ENCODE measurements around the gene LCE2B. TPM values are rescaled to one million over a fixed set of nuclear protein-coding genes. Genes with fewer than 3 reads are reported as not detected.

The LCE2B gene
- total RNA-seq, 4 donors from 2014 or later = not detected

- H3K27me3 ChIP-seq = peaks cover 0 to 7% (median 0%) of the 10 kb centered on the region in 4 donors
- no peaks in the 10 kb centered on the region for H3K36me3 ChIP-seq
- TF ChIP-seq CTCF (IDR thresholded peaks at IDR 0.05) (no peak), POLR2A (IDR thresholded peaks at IDR 0.05) (no peak)
- H3K4me3 ChIP-seq = no peak overlapping the region
- H3K27ac ChIP-seq = no peak overlapping the region
- H3K4me1 ChIP-seq = no peaks in the 10 kb centered on the region
- intact Hi-C loops (cut with DNase I) = no loop called here
- H3K9me3 ChIP-seq = no peaks in the 10 kb centered on the region
- 67 to 88% methylated on average over 1 of the region's 1 CpG for WGBS, 2 donors
- DNase-seq = no peak
These were observed 43.1 kb downstream of the LCE2B start for GRCh38 chr1:152728986-152729385.

GRCh38 chr1:152735648-152736047 is 49.7 kb downstream of the LCE2B start:
- Histone ChIP-seq H3K4me1 (peaks cover 0 to 4% (median 0%) of the 10 kb centered on the region in 3 donors), H3K27me3 (no peaks in the 10 kb centered on the region), H3K27ac (no peak overlapping the region), H3K9me3 (no peaks in the 10 kb centered on the region), H3K36me3 (no peaks in the 10 kb centered on the region), H3K4me3 (no peak overlapping the region)
- intact Hi-C loops (cut with DNase I) = no loop called here
- TF ChIP-seq CTCF (IDR thresholded peaks at IDR 0.05) = no peak
- TF ChIP-seq POLR2A (IDR thresholded peaks at IDR 0.05) = no peak
- no peak for DNase-seq
- WGBS, 2 donors = 36 to 56% methylated on average over 1 of the region's 1 CpG

Other genes starting within 250 kb of the LCE2B start
- 1 to 10 TPM in 1 of 4 donors, not detected in 3; 1.2 TPM for gene LCE5A, start 175.3 kb upstream of the LCE2B start, total RNA-seq
- 100 to 1,000 TPM in 3 of 4 donors, 10 to 100 TPM in 1; 87.9 to 720 (median 367) TPM for gene CRCT1, start 171.6 kb upstream of the LCE2B start, total RNA-seq
- gene LCE3E, start 119.3 kb upstream of the LCE2B start, total RNA-seq = 10 to 100 TPM in 1 of 4 donors, 1 to 10 TPM in 2, under 1 TPM in 1; 0.76 to 10.0 (median 2.4) TPM
- 10 to 100 TPM in 1 of 4 donors, not detected in 3; 19.2 TPM for gene LCE3D, start 105.6 kb upstream of the LCE2B start, total RNA-seq
- gene LCE3C, start 85.9 kb upstream of the LCE2B start, total RNA-seq = not detected
- not detected for gene LCE3B, start 72.3 kb upstream of the LCE2B start, total RNA-seq
- not detected for gene LCE3A, start 63.0 kb upstream of the LCE2B start, total RNA-seq
- gene LCE2D, start 22.7 kb upstream of the LCE2B start, total RNA-seq = not detected
- gene LCE2C, start 10.8 kb upstream of the LCE2B start, total RNA-seq = not detected
- gene LCE2A, start 12.2 kb downstream of the LCE2B start, total RNA-seq = not detected
- gene LCE4A, start 22.0 kb downstream of the LCE2B start, total RNA-seq = not detected
- 1 to 10 TPM in 2 of 4 donors, under 1 TPM in 2; 0.09 to 3.7 (median 1.2) TPM for gene KPRP, start 71.9 kb downstream of the LCE2B start, total RNA-seq
- not detected for gene LCE1F, start 89.0 kb downstream of the LCE2B start, total RNA-seq
- not detected for gene LCE1E, start 100.1 kb downstream of the LCE2B start, total RNA-seq
- gene LCE1D, start 110.6 kb downstream of the LCE2B start, total RNA-seq = not detected
- under 1 TPM in 1 of 4 donors, not detected in 3; 0.57 TPM for gene LCE1C, start 120.5 kb downstream of the LCE2B start, total RNA-seq
- gene LCE1B, start 125.8 kb downstream of the LCE2B start, total RNA-seq = not detected
- not detected for gene LCE1A, start 141.3 kb downstream of the LCE2B start, total RNA-seq
- gene LCE6A, start 156.7 kb downstream of the LCE2B start, total RNA-seq = not detected
- gene LCE7A, start 173.9 kb downstream of the LCE2B start, total RNA-seq = not detected
- gene SMCP, start 192.2 kb downstream of the LCE2B start, total RNA-seq = not detected
- 100 to 1,000 TPM; 155 to 336 (median 262) TPM for gene IVL, start 222.4 kb downstream of the LCE2B start, total RNA-seq

Measured in esophagus squamous epithelium (tissue), 5 donors.